Measurements from ENCODE around the gene CDK14.
"Not testable (repeated sequence)": the region's sequence is repeated elsewhere in the genome, so short reads cannot be mapped to it uniquely, and the experiment has no call there.

The CDK14 gene

DNA sequence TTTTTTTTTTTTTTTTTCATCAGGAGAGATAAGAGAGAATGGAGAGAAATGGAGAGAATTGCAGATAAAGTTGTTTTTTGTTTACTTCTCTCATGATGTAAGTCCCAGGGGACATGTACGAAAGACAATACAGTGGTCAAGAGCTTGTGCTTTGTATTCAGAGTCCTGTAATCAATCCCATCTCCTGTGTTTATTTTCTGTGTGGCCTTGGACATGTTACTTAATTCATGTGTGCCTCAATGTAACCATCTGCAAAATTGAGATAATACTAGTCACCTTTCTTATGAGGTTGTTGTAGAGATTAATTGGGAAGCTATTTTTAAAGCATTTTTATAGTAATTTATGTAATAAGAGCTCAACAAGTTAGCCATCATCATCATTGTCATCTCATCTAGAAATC lies 117.5 kb downstream of the CDK14 start:
- in situ Hi-C loops (cut with MboI; ENCODE audit: low sequenced_read_pairs) = no loop called here

GRCh38 chr7:90715067-90715466 lies 118.9 kb downstream of the CDK14 start:
- in situ Hi-C loops (cut with MboI; ENCODE audit: low sequenced_read_pairs) = no loop called here

- in situ Hi-C loops (cut with MboI; ENCODE audit: low sequenced_read_pairs) = no loop called here
Observed at GRCh38 chr7:90717296-90718060, 121.4 kb downstream of the CDK14 start.

GRCh38 chr7:90719155-90719554 lies 123.0 kb downstream of the CDK14 start:
- in situ Hi-C loops (cut with MboI; ENCODE audit: low sequenced_read_pairs) = no loop called here

DNA sequence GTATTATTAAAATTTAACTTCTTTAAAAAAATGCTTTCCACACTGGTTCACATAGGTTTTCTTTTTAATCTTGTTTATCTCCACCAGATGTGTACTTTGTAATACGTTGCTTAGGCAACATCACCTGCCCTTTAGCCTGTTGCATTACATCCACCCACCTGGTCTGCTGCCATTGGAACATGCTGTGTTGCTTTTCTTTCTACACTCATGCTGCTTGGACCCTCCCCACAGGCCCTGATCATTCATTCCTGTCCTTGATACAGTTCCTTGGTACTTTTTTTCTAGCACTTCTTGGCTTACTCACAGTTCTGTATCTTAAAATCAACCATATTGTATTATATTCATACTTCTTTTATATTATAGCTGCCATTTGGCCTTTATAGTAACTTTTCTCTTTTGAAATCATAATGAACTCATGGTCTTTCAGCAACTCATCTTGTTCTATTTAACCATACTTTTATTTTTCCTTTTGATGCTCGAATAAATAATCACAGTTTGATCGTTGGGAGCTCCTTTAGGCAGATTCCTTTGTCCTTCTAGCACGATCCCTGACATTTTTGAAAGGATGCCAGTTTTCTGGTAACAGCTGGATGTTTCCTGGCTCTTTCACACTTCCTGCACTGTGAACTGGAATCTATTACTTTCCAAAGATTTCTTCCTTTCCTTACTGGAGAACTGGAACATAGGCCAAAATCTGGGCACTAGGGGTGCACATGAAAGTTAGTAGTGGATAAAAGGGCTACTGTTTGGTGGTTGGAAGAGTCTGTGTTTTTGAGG lies 125.1 kb downstream of the CDK14 start:
- in situ Hi-C loops (cut with MboI; ENCODE audit: low sequenced_read_pairs) = no loop called here

GRCh38 chr7:90721869-90722431 lies 125.8 kb downstream of the CDK14 start:
- in situ Hi-C loops (cut with MboI; ENCODE audit: low sequenced_read_pairs) = no loop called here

GRCh38 chr7:90723233-90723632 lies 127.1 kb downstream of the CDK14 start:
- in situ Hi-C loops (cut with MboI; ENCODE audit: low sequenced_read_pairs) = no loop called here

GRCh38 chr7:90723866-90724265 lies 127.7 kb downstream of the CDK14 start:
- in situ Hi-C loops (cut with MboI; ENCODE audit: low sequenced_read_pairs) = no loop called here

DNA sequence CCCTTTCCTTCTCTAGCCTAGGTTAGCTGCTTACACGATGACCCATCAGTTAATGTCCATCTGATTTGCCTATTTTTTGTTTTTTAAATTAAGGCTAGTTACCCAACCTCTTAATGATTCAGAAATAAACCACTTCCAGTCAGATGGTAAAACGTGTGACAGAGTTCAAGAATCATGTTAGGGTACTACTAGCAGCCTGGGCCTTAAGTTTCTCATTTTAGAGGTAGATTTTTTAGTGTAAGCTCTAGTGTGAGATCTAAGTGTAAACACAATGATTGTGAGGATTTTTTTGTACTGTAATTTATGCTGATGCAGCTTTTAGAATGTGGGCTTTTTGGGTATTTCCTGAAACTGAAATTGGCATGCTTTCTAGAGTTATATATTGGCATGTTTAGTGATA lies 130.0 kb downstream of the CDK14 start:
- in situ Hi-C loops (cut with MboI; ENCODE audit: low sequenced_read_pairs) = no loop called here

DNA sequence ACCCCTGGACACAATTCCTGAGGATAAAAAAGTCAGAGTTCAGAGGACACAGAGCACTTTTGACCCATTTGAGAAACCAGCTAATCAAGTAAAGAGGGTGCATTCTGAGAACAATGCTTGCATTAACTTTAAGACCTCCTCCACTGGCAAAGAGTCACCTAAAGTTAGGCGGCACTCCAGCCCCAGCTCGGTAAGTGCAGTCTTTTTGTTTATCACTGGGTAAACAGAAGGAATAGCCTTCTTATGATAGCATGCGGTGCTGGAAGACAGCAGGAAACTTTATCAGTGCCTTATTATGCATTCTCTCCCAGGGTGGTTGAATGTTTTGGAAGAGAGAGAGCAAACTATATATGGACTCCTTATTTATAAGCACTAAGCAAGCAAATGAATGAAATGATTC lies 130.5 kb downstream of the CDK14 start:
- in situ Hi-C loops (cut with MboI; ENCODE audit: low sequenced_read_pairs) = no loop called here

- in situ Hi-C loops (cut with MboI; ENCODE audit: low sequenced_read_pairs) = no loop called here
Observed at GRCh38 chr7:90727412-90727811, 131.3 kb downstream of the CDK14 start.

DNA sequence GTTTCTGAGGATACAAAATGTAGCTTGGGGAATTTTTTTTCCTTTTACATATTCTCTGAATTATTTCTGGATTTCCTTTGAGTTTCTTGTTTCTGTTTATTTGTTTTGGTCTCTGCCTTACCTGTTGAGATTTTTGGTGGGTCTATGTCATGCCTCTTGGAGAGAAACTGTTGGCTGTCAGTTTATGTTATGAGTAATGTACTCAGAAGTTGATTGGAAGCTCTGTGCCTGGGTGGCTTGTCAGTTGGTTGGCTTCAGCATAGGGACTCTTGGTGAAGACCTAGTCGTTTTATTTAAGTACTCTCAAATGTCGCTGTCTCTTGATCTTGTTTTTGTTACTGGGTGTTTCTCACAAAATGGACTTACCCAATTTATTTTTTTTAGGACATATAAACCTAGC lies 132.4 kb downstream of the CDK14 start:
- in situ Hi-C loops (cut with MboI; ENCODE audit: low sequenced_read_pairs) = no loop called here

GRCh38 chr7:90735611-90736280 lies 139.6 kb downstream of the CDK14 start:
- in situ Hi-C loops (cut with MboI; ENCODE audit: low sequenced_read_pairs) = not testable (repeated sequence)

DNA sequence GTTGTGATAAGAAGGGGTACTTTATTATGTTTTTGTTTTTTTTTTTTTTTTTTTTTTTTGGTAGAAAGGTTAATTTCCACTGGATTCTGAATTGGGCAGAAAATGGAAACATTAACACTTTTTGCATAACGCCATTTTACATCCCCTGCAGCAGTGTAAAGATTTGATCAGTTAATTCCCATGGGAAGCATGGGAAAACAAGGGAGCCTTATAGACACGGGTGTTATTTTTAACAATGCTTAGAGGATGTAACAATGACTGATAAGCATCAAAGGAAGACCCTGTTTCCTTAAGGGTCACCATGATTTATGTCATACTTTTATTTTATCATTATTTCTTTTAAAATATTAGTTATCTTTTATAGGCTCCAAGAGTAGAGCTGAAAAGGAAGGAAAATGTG lies 140.2 kb downstream of the CDK14 start:
- in situ Hi-C loops (cut with MboI; ENCODE audit: low sequenced_read_pairs) = no loop called here

DNA sequence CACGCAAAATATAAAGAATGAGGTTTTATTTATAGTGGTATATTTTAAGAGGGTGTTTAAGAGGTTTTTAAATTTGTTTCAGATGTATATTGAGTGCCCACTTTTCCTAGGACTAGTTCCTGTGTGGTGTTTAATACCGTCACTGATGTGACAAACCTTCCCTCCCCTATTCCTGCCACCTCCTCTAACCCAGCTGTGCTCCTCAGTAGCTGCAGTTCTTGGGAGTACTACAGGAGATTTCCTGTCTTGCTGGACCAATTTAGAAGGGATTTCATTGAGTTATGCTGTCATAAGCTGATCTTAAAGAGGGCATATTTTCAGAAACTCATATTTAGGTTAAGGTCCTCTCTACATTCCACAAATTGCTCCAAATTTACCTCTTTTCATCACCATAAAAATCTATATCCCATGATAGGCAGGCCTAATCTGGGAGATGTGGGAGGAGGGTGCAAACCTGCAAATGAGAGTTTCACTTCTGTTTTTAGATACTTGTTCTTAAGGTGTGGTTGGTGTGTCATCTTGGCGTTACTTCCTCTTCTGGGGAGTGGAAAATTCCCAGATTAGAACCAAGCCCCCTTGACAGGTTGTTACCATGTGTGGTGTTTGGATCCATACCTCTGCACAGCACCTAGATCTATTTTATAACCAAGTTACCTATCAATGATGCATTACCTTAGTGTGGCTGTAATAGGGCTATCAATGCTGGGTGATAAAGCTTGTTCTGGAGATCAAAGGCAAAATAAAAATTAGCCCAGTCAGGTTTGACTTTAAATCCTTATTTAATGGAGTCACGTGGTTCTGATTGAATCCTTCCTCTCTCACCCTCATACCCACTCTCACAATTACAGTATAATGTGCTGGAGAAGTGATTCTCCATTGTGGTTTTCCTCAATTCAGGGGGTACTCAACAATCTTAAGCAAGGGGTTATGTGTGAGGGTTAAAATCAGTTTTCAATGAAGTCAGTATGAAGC lies 141.1 kb downstream of the CDK14 start:
- in situ Hi-C loops (cut with MboI; ENCODE audit: low sequenced_read_pairs) = no loop called here

GRCh38 chr7:90738249-90738648 lies 142.1 kb downstream of the CDK14 start:
- in situ Hi-C loops (cut with MboI; ENCODE audit: low sequenced_read_pairs) = no loop called here

- in situ Hi-C loops (cut with MboI; ENCODE audit: low sequenced_read_pairs) = no loop called here
Observed at GRCh38 chr7:90739716-90740115, 143.6 kb downstream of the CDK14 start.

DNA sequence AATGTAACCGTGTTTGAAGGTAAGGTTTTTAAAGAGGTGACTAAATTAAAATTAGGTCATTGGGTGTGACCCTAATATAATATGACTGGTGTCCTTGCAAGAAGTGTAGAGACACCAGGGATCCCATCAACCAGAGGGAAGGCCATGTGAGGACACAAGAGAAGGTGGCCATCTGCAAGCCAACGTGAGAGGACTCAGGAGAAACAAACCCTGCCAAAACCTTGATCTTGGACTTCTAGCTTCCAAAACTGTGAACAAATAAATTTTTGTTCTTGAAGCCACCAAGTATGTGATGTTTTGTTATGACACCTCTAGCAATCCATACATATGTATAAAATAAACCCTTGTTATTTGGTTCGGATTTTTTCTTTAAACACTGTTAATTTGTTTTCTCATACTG lies 144.3 kb downstream of the CDK14 start:
- in situ Hi-C loops (cut with MboI; ENCODE audit: low sequenced_read_pairs) = no loop called here

- in situ Hi-C loops (cut with MboI; ENCODE audit: low sequenced_read_pairs) = no loop called here
Observed at GRCh38 chr7:90743626-90744025, 147.5 kb downstream of the CDK14 start.

GRCh38 chr7:90747516-90747915 lies 151.4 kb downstream of the CDK14 start:
- in situ Hi-C loops (cut with MboI; ENCODE audit: low sequenced_read_pairs) = no loop called here
